Activated CD4-positive, alpha-beta memory T cell treated with anti-CD3 and anti-CD28 coated beads for 36 hours (primary cell): ENCODE results near the gene DOCK10. TPM values are rescaled to one million over a fixed set of nuclear protein-coding genes. Genes with fewer than 3 reads are reported as not detected.

Experiments used
- CTCF ChIA-PET: fragments of 350-600 bp; sonication (Branson Sonifier 250); formaldehyde crosslinking; loops from one replicate; lab custom pipeline; 2021; ENCODE audit warnings: antibody characterized with exemption, inconsistent platforms; lab: Charles Lee
- POLR2A ChIA-PET: fragments of 350-600 bp; sonication (Branson Sonifier 250); formaldehyde crosslinking; loops from one replicate; lab custom pipeline; 2021; ENCODE audit warnings: antibody characterized with exemption; lab: Charles Lee
- DNase-seq: peaks from one replicate; pipeline ENCODE4 v3.0.0-alpha.2; 2020
- H3K27ac Mint-ChIP-seq: one replicate; pipeline ENCODE4 v1.8.0; 2021; ENCODE audit warnings: mixed read lengths
- H3K27me3 Mint-ChIP-seq: one replicate; pipeline ENCODE4 v1.8.0; 2021; ENCODE audit warnings: mixed read lengths
- H3K36me3 Mint-ChIP-seq: one replicate; pipeline ENCODE4 v1.8.0; 2021; ENCODE audit warnings: mixed read lengths
- H3K4me1 Mint-ChIP-seq: one replicate; pipeline ENCODE4 v1.8.0; 2021; ENCODE audit warnings: low read depth, mixed read lengths
- H3K4me3 Mint-ChIP-seq: one replicate; pipeline ENCODE4 v1.8.0; 2021; ENCODE audit warnings: mild to moderate bottlenecking, mixed read lengths
- H3K9me3 Mint-ChIP-seq: one replicate; pipeline ENCODE4 v1.8.0; 2021; ENCODE audit warnings: mixed read lengths
- intact Hi-C: fragments of 100-400 bp; cut with micrococcal nuclease; formaldehyde crosslinking; loops from one replicate; pipeline ENCODE4 v1.15.1; 2023
- total RNA-seq, 2 experiments: library from RNA; stranded (reverse); gene quantifications; one replicate each; pipeline ENCODE4 v1.2.3, GENCODE V29; 2021

DOCK10 gene
- total RNA-seq, 2 experiments from 2014 or later: 134 to 139 TPM

DNA sequence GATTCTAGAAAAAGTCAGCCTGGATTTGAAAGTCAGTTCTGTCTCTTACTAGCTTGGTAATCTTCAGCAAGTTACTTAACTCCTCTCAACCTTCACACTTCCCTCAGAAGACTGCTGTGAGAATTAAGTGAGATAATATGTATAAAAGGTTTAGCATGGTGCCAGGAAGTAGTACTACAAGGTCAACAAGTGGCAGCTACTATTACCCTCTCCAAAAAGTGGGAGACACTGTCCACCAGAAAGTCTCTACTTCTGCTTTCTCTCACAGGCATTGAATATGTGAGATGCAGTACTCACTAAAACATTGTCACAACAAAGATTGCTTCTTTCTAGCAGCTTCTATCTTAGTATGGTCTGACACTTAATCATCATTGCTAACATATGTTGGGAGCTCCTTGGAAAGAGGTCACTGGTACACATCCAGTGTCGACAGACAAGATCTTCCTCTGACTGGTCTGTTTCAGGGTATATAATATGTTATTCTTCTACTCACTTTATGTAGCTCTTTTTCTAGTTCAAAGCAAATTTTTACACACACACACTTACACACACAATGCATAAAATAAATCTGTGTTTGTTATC lies 47.9 kb downstream of the DOCK10 start:
- ChIA-PET CTCF (interaction anchor here (1.8 kb wide), 1 partner anchor 8 kb away, joined by 10 read pairs; no protein-coding TSS in a partner anchor), POLR2A (no interaction called here)
- intact Hi-C loops: no loop called here
- peaks cover 74% of the 10 kb centered on the region for H3K4me1 Mint-ChIP-seq
- no peak for DNase-seq
- no peak overlapping the region for H3K27ac Mint-ChIP-seq
- H3K4me3 Mint-ChIP-seq: no peak overlapping the region
- H3K36me3 Mint-ChIP-seq: peaks cover 34% of the 10 kb centered on the region
- no peaks in the 10 kb centered on the region for H3K9me3 Mint-ChIP-seq
- no peaks in the 10 kb centered on the region for H3K27me3 Mint-ChIP-seq

DNA sequence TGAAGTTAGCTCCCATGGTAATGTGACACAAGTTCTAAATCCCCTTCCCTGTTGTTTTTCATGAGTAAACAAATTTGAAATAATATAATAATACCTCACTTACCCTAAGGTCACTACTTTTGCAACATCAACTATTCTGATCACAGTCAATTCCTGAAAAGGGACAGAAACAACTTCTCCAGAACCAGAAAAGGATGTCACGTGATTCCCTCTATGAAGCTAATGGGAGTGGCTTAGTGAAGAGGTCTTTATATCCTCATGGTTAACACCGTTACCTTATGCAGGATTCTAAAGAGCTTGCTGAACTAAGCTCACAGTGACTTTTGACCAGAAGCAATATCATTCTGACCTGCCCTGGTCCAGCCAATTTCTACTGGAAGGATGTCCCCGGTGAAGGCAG lies 51.6 kb downstream of the DOCK10 start:
- no peak for DNase-seq
- intact Hi-C loops: no loop called here
- Mint-ChIP-seq H3K27ac (no peak overlapping the region), H3K27me3 (no peaks in the 10 kb centered on the region), H3K9me3 (no peaks in the 10 kb centered on the region), H3K4me1 (peaks cover 84% of the 10 kb centered on the region), H3K36me3 (peaks cover 36% of the 10 kb centered on the region), H3K4me3 (no peak overlapping the region)
- POLR2A ChIA-PET: interaction anchor here (0.7 to 3.0 kb wide), 3 partner anchors 11 to 63 kb away, joined by 3 to 15 read pairs (median 3); no protein-coding TSS in a partner anchor
- CTCF ChIA-PET: interaction anchor here (1.1 to 1.4 kb wide), 3 partner anchors 11 to 38 kb away, joined by 4 to 5 read pairs (median 4); no protein-coding TSS in a partner anchor

DNA sequence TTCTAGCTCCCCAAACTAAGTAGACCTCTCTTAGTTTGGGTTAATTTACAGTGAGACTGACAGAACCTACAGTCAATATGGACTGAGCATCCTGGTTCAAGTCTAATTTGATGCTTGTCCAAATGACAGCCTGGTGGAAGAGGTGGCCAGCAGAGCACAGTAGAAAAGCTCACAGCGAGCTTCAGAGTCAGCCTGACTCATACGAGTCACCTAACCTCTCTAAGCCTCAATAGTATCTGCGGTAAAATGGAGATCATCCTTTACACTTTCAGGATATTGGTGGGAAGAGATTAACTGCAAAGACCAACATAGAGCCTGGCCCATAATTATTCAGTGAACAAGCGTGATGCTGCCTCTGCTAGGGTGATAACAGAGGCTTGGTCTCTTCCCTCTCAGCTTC lies 54.5 kb downstream of the DOCK10 start:
- intact Hi-C loops: loop anchor here (1.0 kb wide), 1 partner anchor 15 kb away; no protein-coding TSS in a partner anchor
- Mint-ChIP-seq H3K27me3 (no peaks in the 10 kb centered on the region), H3K9me3 (no peaks in the 10 kb centered on the region), H3K36me3 (peaks cover 18% of the 10 kb centered on the region), H3K4me3 (no peak overlapping the region), H3K4me1 (peaks cover 87% of the 10 kb centered on the region), H3K27ac (peak overlapping the region; percentile 64)
- ChIA-PET CTCF (interaction anchor here (0.6 to 4.8 kb wide), 5 partner anchors 10 to 138 kb away, joined by 3 to 30 read pairs (median 6); no protein-coding TSS in a partner anchor), POLR2A (interaction anchor here (1.1 to 3.0 kb wide), 3 partner anchors 12 to 60 kb away, joined by 3 to 15 read pairs (median 6); no protein-coding TSS in a partner anchor)
- DNase-seq: no peak

DNA sequence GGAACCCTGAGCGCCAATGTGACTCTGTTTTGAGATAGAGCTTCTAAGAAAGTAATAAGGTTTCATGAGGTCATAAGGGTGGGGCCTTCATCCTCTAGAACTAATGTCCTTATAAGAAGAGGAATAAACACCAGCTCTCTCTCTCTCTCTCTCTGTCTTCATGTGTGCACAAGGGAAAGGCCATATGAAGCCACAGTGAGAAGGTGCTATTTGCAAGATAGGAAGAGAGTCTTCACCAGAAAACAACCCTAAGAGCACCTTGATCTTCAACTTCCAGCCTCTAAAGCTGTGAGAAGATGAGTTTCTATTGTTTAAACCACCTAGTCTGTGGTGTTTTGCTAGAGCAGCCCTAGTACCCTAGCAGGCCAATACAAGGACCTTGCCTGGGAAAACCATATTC lies 55.8 kb downstream of the DOCK10 start:
- Mint-ChIP-seq H3K9me3 (no peaks in the 10 kb centered on the region), H3K27ac (peak overlapping the region; percentile 30), H3K27me3 (no peaks in the 10 kb centered on the region), H3K36me3 (peaks cover 17% of the 10 kb centered on the region), H3K4me3 (no peak overlapping the region), H3K4me1 (peaks cover 89% of the 10 kb centered on the region)
- DNase-seq: no peak
- intact Hi-C loops: no loop called here
- ChIA-PET POLR2A (no interaction called here), CTCF (interaction anchor here (1.2 to 4.8 kb wide), 4 partner anchors 9 to 16 kb away, joined by 3 to 30 read pairs (median 6); no protein-coding TSS in a partner anchor)

DNA sequence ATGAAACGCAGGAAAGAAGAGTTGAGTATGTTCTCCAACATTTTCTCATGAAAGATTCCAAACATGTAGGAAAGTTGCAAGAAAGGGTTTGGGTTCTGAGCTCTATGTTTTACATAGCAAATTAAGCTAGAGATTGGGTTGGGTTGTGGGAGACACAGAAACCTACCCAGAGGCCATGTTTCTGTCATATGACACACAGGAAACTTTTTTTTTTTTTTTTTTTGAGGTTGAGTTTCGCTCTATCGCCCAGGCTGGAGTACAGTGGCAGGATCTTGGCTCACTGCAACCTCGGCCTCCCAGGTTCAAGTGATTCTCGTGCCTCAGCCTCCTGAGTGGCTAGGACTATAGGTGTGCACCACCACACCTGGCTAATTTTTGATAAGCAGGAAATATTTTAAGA lies 57.6 kb downstream of the DOCK10 start:
- peak; percentile 27 for DNase-seq
- H3K4me1 Mint-ChIP-seq: peaks cover 78% of the 10 kb centered on the region
- intact Hi-C loops: loop anchor here (1.0 kb wide), 1 partner anchor 15 kb away; no protein-coding TSS in a partner anchor
- no peaks in the 10 kb centered on the region for H3K27me3 Mint-ChIP-seq
- peak overlapping the region; percentile 58 for H3K4me3 Mint-ChIP-seq
- ChIA-PET POLR2A (interaction anchor here (1.0 to 1.4 kb wide), 2 partner anchors 57 kb away, joined by 3 read pairs; no protein-coding TSS in a partner anchor), CTCF (interaction anchor here (0.6 to 3.4 kb wide), 3 partner anchors 15 to 88 kb away, joined by 3 to 7 read pairs (median 3); no protein-coding TSS in a partner anchor)
- no peaks in the 10 kb centered on the region for H3K9me3 Mint-ChIP-seq
- H3K36me3 Mint-ChIP-seq: peaks cover 12% of the 10 kb centered on the region
- peak overlapping the region; percentile 71 for H3K27ac Mint-ChIP-seq

DNA sequence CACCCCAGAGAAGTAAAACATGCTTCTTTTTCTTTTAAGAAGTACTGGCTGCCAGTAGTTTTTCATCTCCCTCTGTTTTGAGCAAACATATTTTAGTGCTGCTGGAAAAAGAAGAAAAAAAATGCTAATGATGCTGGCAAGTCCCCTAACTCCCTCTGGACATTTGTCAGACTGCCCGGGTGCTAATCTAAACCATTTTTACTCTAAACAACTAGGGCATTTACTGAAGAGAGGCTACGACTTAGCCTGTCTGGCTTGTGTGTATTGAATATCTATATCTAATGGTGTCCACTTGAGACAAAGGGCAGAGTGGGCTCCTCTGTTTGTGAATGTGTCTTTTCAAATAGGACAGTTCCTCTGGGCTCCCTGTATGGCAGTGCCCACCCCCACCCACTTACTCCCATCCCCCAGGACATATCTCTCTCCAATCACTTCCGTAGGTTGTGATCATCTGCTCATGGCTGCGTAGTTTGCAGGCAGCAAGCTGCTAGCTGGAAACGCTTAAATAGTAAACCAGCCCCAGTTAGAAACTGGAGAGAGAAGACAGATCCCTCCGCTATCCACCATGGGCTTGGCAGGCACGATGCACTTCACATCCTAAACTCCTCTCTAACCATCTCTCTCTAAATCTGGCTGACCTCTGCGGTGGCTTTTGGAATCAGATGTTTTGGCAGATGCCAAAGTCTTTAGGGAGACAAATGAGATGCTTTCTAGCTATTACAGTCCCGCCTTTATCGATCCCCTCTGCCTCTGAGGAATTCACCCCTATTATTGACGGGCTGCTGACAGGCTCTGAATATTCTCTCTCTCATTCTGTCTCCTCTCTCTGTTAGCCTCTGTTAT lies 58.3 kb downstream of the DOCK10 start:
- POLR2A ChIA-PET: interaction anchor here (1.0 to 1.4 kb wide), 2 partner anchors 56 to 58 kb away, joined by 3 read pairs; no protein-coding TSS in a partner anchor
- peak overlapping the region; percentile 71 for H3K27ac Mint-ChIP-seq

DNA sequence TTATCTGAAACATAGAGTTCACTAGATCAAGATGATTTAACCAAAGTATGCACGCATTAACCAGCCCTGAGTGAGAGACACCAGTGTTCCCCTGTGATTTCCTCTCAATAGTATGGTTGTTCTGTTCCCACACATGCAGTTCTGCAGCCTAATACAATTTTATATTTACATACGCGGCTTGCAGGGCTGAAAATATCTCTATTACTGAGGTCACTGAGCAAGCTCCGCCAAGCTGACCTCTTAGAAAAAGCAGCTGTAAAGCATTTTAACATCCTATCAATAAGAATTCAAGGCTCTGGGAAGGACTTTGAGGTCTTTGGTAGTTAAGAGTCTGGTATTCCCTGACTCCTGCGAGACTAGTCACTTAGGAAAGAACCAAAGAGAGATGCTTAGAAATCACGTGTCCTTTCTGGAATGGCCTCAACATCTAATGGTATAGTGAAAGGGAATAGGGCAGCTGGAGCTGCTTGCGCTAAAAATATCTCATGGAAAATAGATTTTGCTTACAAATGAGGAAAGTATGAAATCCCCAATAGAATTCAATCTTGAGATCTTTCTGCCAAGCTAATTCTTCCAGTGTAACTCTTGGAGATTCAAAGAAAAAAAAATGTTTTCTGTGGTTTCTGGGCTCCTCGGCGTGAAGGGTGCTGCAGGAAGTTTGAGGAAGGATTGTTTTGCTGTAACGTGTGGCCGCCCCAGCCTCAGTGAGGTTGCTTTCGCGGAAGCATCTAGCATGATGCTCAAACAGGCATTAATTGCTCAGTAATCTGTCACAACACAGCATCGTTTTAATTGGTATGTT lies 59.2 kb downstream of the DOCK10 start:
- CTCF ChIA-PET: interaction anchor here (1.0 to 1.2 kb wide), 2 partner anchors 9 to 20 kb away, joined by 3 to 4 read pairs; no protein-coding TSS in a partner anchor
- H3K4me3 Mint-ChIP-seq: peak overlapping the region; percentile 58
- H3K36me3 Mint-ChIP-seq: peaks cover 9% of the 10 kb centered on the region
- H3K9me3 Mint-ChIP-seq: no peaks in the 10 kb centered on the region
- POLR2A ChIA-PET: no interaction called here
- DNase-seq: peak; percentile 58
- no peaks in the 10 kb centered on the region for H3K27me3 Mint-ChIP-seq
- peaks cover 71% of the 10 kb centered on the region for H3K4me1 Mint-ChIP-seq
- peak overlapping the region; percentile 71 for H3K27ac Mint-ChIP-seq
- intact Hi-C loops: loop anchor here (2.0 kb wide), 2 partner anchors 36 to 56 kb away; no protein-coding TSS in a partner anchor

More for the DNA sequence above, 58.3 kb downstream of the DOCK10 start:
- Mint-ChIP-seq H3K27me3 (no peaks in the 10 kb centered on the region), H3K4me3 (peak overlapping the region; percentile 58), H3K4me1 (peaks cover 76% of the 10 kb centered on the region), H3K9me3 (no peaks in the 10 kb centered on the region), H3K36me3 (peaks cover 11% of the 10 kb centered on the region)
- intact Hi-C loops: loop anchor here (1.0 to 2.0 kb wide), 3 partner anchors 15 to 57 kb away; no protein-coding TSS in a partner anchor
- CTCF ChIA-PET: interaction anchor here (0.6 to 1.2 kb wide), 4 partner anchors 18 to 88 kb away, joined by 3 to 4 read pairs (median 3); no protein-coding TSS in a partner anchor
- no peak for DNase-seq

DNA sequence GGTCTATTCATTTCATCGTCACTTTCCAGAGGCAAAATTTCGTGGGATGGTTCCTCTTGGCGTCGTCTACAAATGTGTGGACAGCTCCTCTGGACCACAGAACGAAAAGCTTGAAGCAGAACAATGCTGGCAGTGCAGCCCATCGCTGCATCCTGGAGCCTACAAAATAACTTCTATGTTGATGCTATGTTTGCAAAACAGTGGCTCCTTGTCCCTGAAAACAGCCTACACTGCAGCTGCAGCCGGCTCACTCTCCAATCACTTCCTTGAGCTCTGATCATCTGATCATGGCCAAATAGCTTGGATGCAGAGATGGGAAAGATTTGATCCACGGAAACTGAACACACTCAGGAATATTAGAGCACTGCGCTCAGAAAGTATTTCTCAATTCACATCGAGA lies 60.0 kb downstream of the DOCK10 start:
- DNase-seq: no peak
- H3K36me3 Mint-ChIP-seq: peaks cover 8% of the 10 kb centered on the region
- POLR2A ChIA-PET: no interaction called here
- CTCF ChIA-PET: interaction anchor here (1.0 kb wide), 1 partner anchor 8 kb away, joined by 3 read pairs; no protein-coding TSS in a partner anchor
- H3K27me3 Mint-ChIP-seq: no peaks in the 10 kb centered on the region
- intact Hi-C loops: loop anchor here (2.0 kb wide), 2 partner anchors 35 to 55 kb away; no protein-coding TSS in a partner anchor
- H3K9me3 Mint-ChIP-seq: no peaks in the 10 kb centered on the region
- H3K4me3 Mint-ChIP-seq: no peak overlapping the region
- H3K27ac Mint-ChIP-seq: no peak overlapping the region
- peaks cover 69% of the 10 kb centered on the region for H3K4me1 Mint-ChIP-seq

DNA sequence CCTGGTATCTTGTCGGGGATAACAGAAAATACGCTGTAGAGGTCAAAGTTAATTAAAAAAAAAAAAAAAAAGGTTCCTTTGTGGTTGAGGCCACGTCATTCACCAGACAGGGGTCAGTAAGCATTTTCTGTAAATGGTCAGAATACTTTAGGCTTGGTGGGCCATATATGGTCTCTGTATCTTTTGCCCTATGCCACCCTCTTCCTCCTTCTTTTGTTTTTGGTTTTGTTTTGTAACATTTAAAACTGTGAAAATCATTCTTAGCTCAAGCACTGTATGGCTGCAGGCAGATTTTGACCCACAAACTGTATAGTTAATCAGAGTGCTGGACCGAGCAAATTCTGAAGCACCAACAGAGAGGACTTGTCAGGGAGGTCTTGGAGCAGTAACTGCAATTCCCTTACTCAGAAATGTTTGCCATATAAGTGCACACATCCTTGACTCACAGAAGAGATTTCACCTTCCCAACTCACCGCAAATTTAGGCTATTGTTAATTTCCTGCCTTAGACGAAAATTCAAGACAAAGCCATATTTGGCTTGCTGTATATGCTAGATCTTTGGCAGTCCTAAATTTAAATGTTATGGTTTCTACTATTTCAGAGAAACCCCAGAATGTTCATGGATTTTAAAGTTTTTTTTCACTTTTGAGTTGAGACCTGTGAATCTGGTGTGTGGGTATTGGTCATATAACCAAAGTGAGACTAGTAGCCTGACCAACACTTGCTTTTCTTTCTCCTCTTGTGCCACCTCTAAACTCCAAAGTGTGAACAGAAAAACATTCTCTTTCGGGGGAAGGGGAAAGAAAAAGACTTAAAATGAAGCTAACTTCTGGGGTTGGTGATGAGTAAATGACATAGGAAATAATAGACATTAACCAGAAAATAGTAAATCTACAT lies 65.4 kb downstream of the DOCK10 start:
- intact Hi-C loops: no loop called here
- H3K4me3 Mint-ChIP-seq: no peak overlapping the region

DNA sequence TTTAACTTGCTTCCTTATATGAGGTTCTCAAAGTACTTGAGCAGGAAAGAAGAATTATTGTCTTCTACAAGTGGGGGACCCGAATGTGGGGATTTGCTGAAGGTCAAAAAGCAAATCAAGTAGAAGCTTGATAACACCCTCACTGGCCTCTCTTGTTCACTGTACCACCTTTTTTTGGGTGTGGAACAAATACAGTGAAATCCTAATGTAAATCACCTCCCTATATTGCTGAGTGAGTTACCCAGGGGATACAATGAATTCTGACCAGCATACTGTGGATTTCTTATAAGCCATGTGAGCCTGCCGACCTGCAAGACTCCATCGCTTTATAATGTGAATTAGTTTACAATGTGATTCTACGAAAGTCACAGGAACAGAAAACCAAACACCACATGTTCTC lies 66.5 kb downstream of the DOCK10 start:
- Mint-ChIP-seq H3K36me3 (peaks cover 8% of the 10 kb centered on the region), H3K27ac (no peak overlapping the region), H3K9me3 (no peaks in the 10 kb centered on the region), H3K4me1 (peaks cover 63% of the 10 kb centered on the region), H3K27me3 (no peaks in the 10 kb centered on the region), H3K4me3 (no peak overlapping the region)
- intact Hi-C loops: no loop called here
- CTCF ChIA-PET: interaction anchor here (3.4 kb wide), 1 partner anchor 26 kb away, joined by 15 read pairs; no protein-coding TSS in a partner anchor
- POLR2A ChIA-PET: no interaction called here
- DNase-seq: no peak

More for the DNA sequence above, 65.4 kb downstream of the DOCK10 start:
- Mint-ChIP-seq H3K9me3 (no peaks in the 10 kb centered on the region), H3K4me1 (peaks cover 60% of the 10 kb centered on the region), H3K36me3 (peaks cover 10% of the 10 kb centered on the region), H3K27me3 (no peaks in the 10 kb centered on the region), H3K27ac (peak overlapping the region; percentile 29)
- no peak for DNase-seq
- ChIA-PET POLR2A (no interaction called here), CTCF (interaction anchor here (1.0 to 2.2 kb wide), 2 partner anchors 10 to 127 kb away, joined by 3 to 6 read pairs; no protein-coding TSS in a partner anchor)
